HepG2 (cell line): Measurements from ENCODE around the gene HOXD3. TPM values are rescaled to one million over a fixed set of nuclear protein-coding genes. Genes with fewer than 3 reads are reported as not detected.

ENCODE experiments used
- ATAC-seq: fragments of 200-7000 bp; cut with Tn5 transposase; 3 replicates; pipeline ENCODE4 v1.9.1; 2020; ENCODE audit warnings: mild to moderate bottlenecking, moderate library complexity
- BruUV-seq: library from RNA; stranded (reverse); fragments of 400-500 nt; replicated peaks from 2 replicates; lab custom pipeline; 2021; lab: Mats Ljungman, UMichigan
- CTCF ChIA-PET: fragments of 300-600 bp; formaldehyde crosslinking; extraction: SDS; loops from one replicate; lab custom pipeline; 2021; ENCODE audit warnings: low total read pairs, inconsistent platforms, low intra/inter-chr PET ratio; lab: Yijun Ruan, JAX
- POLR2A ChIA-PET: fragments of 350-600 bp; sonication (Branson Sonifier 250); formaldehyde crosslinking; loops from one replicate; lab custom pipeline; 2020; ENCODE audit warnings: antibody characterized with exemption, inconsistent platforms; lab: Yijun Ruan, JAX
- DNase-seq: peaks from one replicate; pipeline ENCODE4 v3.0.0-alpha.2; 2015; ENCODE audit warnings: low spot score
- FAIRE-seq: peaks from 3 replicates; lab custom pipeline; 2011; peaks lifted over from hg19 to GRCh38; lab: Jason Lieb, UNC
- H2AFZ ChIP-seq: one replicate; pipeline ENCODE4 v1.6.1; 2011; ENCODE audit warnings: low read length, inconsistent platforms
- H3K27ac ChIP-seq: fragments of 300-600 bp; 3 replicates; pipeline ENCODE4 v1.8.0; 2011; ENCODE audit warnings: mixed run types, mild to moderate bottlenecking, mixed read lengths, low read length, inconsistent platforms; ENCODE audit not compliant: insufficient read depth; ENCODE audit errors: extremely low read length
- H3K27me3 ChIP-seq, 2 experiments: fragments of 200-600 bp in 1 of 2; 2 replicates in 1 of 2; 3 replicates in 1 of 2; pipeline versions ENCODE4 v1.6.0 to v1.8.0; 2011; ENCODE audit warnings: low read length in 2 of 2, mild to moderate bottlenecking in 2 of 2, moderate library complexity in 2 of 2, inconsistent platforms in 1 of 2; ENCODE audit not compliant: insufficient read depth in 2 of 2, control insufficient read depth in 1 of 2
- H3K36me3 ChIP-seq, 2 experiments: fragments of 200-600 bp in 1 of 2; replicated peaks in 1 of 2; 2 replicates in 1 of 2; 3 replicates in 1 of 2; pipeline versions ENCODE4 v1.5.1 to v1.8.0; 2011; ENCODE audit warnings: low read length in 2 of 2, inconsistent platforms in 1 of 2; ENCODE audit not compliant: insufficient read depth in 2 of 2, control insufficient read depth in 1 of 2
- H3K4me1 ChIP-seq: 2 replicates; pipeline ENCODE4 v1.5.1; 2012; ENCODE audit warnings: low read length, inconsistent platforms; ENCODE audit not compliant: insufficient read depth
- H3K4me2 ChIP-seq: 2 replicates; pipeline ENCODE4 v1.6.0; 2011; ENCODE audit warnings: low read depth, low read length, inconsistent platforms
- H3K4me3 ChIP-seq, 3 experiments: fragments of 200-600 bp in 1 of 3; sonication (generic), shearing (Covaris generic) in 1 of 3; replicated peaks in 1 of 3; 2 replicates each; pipeline ENCODE4 v1.5.1; 2011 to 2016; ENCODE audit warnings: low read length in 3 of 3, inconsistent platforms in 2 of 3, low read depth in 2 of 3, mild to moderate bottlenecking in 2 of 3, control low read depth in 1 of 3, mixed read lengths in 1 of 3; ENCODE audit not compliant: insufficient read depth in 1 of 3
- H3K79me2 ChIP-seq: one replicate; pipeline ENCODE4 v1.6.1; 2011; ENCODE audit warnings: low read length, inconsistent platforms; ENCODE audit not compliant: insufficient read depth
- H3K9ac ChIP-seq: 2 replicates; pipeline ENCODE4 v1.6.0; 2011; ENCODE audit warnings: mild to moderate bottlenecking, low read depth, low read length, inconsistent platforms; ENCODE audit not compliant: insufficient read depth
- H3K9me3 ChIP-seq: 2 replicates; pipeline ENCODE4 v1.5.1; 2012; ENCODE audit warnings: mild to moderate bottlenecking, low read length
- H4K20me1 ChIP-seq: 2 replicates; pipeline ENCODE4 v1.6.0; 2011; ENCODE audit warnings: inconsistent platforms, mild to moderate bottlenecking, low read length, moderate library complexity; ENCODE audit not compliant: insufficient read depth
- ZNF550 ChIP-seq: sonication (generic); formaldehyde crosslinking; IDR thresholded peaks from 2 replicates; pipeline ENCODE4 v1.4.0; 2020; ENCODE audit warnings: mild to moderate bottlenecking, missing genetic modification reagents, borderline replicate concordance
- ZNF605 ChIP-seq: sonication (generic); formaldehyde crosslinking; IDR thresholded peaks from 2 replicates; pipeline ENCODE4 v1.8.0; 2022; ENCODE audit warnings: mild to moderate bottlenecking, missing genetic modification reagents
- ZNF788 ChIP-seq: sonication (generic); formaldehyde crosslinking; IDR thresholded peaks from 2 replicates; pipeline ENCODE4 v1.5.0; 2020; ENCODE audit warnings: mild to moderate bottlenecking, missing genetic modification reagents, borderline replicate concordance
- WGBS: methylation state at CpG from one replicate; pipeline ENCODE4 v1.1.6; 2017; ENCODE audit warnings: low lambda C conversion rate; 5-methylcytosine and 5-hydroxymethylcytosine counted together
- in situ Hi-C: cut with HindIII; loops from 2 replicates; pipeline ENCODE4 v1.10.0; 2017; ENCODE audit warnings: low pct_unique_long_range_greater_than_20kb; ENCODE audit not compliant: extremely low pct_ligation_motif_present
- intact Hi-C: fragments of 100-400 bp; cut with micrococcal nuclease; formaldehyde crosslinking; loops from one replicate; pipeline ENCODE4 v1.10.0; 2022; ENCODE audit not compliant: unreplicated experiment
- polyA plus RNA-seq, 8 experiments: library from polyadenylated mRNA; depleted of rRNA in 3 of 8; stranded (reverse) in 7 of 8; unstranded in 1 of 8; fragments of >200 nt; fragmentation: Illumina TruSeq in 4 of 8; extraction: Trizol in 4 of 8; gene quantifications; 2 replicates each; pipeline versions ENCODE4 v1.2.1 to v1.2.3, GENCODE V29; 2011 to 2016; ENCODE audit warnings: low read depth in 4 of 8, missing spikeins in 1 of 8, mixed read lengths in 1 of 8; ENCODE audit not compliant: insufficient read depth in 1 of 8
- total RNA-seq, 5 experiments: library from RNA; depleted of rRNA; stranded (reverse); fragments of >200 nt; fragmentation: Illumina TruSeq; extraction: Trizol; gene quantifications; 2 replicates each; pipeline ENCODE4 v1.2.3, GENCODE V29; 2016; ENCODE audit warnings: low read depth in 1 of 5
- TF ChIP-seq, protein P1 (sequence below): IDR thresholded peaks from 2 replicates; pipeline ENCODE4 v1.6.1; 2016; ENCODE audit warnings: missing genetic modification reagents, missing compliant biosample characterization
- TF ChIP-seq, protein P2 (sequence below): sonication (generic); formaldehyde crosslinking; IDR thresholded peaks from 2 replicates; pipeline ENCODE4 v1.5.0; 2020; ENCODE audit warnings: mild to moderate bottlenecking, missing genetic modification reagents, borderline replicate concordance

HOXD3 gene
- total and polyA plus RNA-seq, 2 of the 13 experiments (the other 11 are each of a cell fraction or from before 2014, with no cell fraction given) = 0.05 to 0.09 TPM

DNA sequence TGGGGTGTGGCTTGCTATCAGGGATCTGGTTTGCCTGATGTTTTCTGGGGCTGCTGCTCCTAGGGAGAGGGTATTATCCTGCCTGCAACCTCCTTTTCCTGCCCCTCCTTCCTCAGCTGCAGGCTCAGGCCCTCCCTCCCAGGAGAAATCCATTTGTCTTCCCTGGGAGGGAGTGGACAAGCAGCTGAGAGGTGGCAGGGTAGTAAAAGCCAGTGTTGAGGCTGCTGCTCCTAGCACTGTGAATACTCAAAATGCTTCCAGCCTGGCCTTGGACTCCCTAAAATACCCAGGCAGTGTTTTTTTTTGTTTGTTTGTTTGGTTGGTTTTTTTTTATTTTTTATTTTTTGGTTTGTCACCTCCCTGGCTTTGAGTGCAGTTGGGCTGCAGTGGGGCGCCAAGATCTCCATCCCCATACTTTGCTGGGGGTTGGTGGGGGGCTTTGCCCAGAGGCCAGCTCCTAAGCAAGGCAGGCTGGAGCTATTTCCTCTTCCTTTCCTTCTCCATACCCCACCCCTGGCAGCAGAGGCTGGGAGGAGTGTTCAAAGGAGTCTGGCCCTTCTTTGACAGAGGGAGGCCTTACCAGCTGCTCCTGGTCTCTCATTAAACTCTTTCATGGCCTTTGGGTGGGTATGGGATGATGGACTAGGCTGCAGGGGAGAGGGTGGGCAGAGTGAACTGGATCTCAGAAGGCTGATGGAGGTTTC is 13.6 kb downstream of the HOXD3 start:
- no TSS peak for BruUV-seq
- 27% methylated on average over 1 of the region's 1 CpG for WGBS
- no peaks in the 10 kb centered on the region for H3K9me3 ChIP-seq
- H3K9ac ChIP-seq = no peak overlapping the region
- no peak overlapping the region for H3K4me3 ChIP-seq
- H3K4me2 ChIP-seq = no peak overlapping the region
- no peaks in the 10 kb centered on the region for H4K20me1 ChIP-seq
- H3K36me3 ChIP-seq = peaks cover 0 to 8% of the 10 kb centered on the region in 2 experiments; a peak in 2 of 5 replicates
- CTCF ChIA-PET = no interaction called here
- POLR2A ChIA-PET = no interaction called here
- intact Hi-C loops = no loop called here
- H3K79me2 ChIP-seq = no peaks in the 10 kb centered on the region
- H3K27me3 ChIP-seq = peaks cover 4 to 38% of the 10 kb centered on the region in 2 experiments; a peak in 4 of 5 replicates
- no peak for DNase-seq
- H2AFZ ChIP-seq = no peak overlapping the region
- H3K4me1 ChIP-seq = peaks cover 58% of the 10 kb centered on the region
- no peak overlapping the region for H3K27ac ChIP-seq
- FAIRE-seq = no peak
- in situ Hi-C loops = no loop called here
- ATAC-seq = peak; percentile 7; the same call in 2 of the 3 replicates
- TF ChIP-seq ZNF788 (CRISPR knock-in tag) (0 out of 2 replicates have a peak, but pooled peaks have one; percentile 35), ZNF550 (CRISPR knock-in tag) (no peak), ZNF605 (CRISPR knock-in tag) (0 out of 2 replicates have a peak, but pooled peaks have one; percentile 16)
- TF ChIP-seq, protein P1, sequence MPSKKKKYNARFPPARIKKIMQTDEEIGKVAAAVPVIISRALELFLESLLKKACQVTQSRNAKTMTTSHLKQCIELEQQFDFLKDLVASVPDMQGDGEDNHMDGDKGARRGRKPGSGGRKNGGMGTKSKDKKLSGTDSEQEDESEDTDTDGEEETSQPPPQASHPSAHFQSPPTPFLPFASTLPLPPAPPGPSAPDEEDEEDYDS (CRISPR knock-in tag) = no peak
- TF ChIP-seq, protein P2, sequence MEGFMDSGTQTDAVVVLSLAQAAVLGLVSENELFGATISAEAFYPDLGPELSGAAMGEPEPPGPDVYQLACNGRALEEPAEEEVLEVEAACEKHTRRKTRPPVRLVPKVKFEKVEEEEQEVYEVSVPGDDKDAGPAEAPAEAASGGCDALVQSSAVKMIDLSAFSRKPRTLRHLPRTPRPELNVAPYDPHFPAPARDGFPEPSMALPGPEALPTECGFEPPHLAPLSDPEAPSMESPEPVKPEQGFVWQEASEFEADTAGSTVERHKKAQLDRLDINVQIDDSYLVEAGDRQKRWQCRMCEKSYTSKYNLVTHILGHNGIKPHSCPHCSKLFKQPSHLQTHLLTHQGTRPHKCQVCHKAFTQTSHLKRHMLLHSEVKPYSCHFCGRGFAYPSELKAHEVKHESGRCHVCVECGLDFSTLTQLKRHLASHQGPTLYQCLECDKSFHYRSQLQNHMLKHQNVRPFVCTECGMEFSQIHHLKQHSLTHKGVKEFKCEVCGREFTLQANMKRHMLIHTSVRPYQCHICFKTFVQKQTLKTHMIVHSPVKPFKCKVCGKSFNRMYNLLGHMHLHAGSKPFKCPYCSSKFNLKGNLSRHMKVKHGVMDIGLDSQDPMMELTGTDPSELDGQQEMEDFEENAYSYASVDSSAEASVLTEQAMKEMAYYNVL (CRISPR knock-in tag) = no peak
- TF ChIP-seq, all 625 proteins: peak for 2
